HG02623 (cell line): ENCODE measurements around the gene PTGDR2.

Experiments used
- ATAC-seq: cut with Tn5 transposase; IDR thresholded peaks from one replicate; pipeline ENCODE4 v1.9.1; 2021; ENCODE audit warnings: moderate library complexity; ENCODE audit not compliant: unreplicated experiment

PTGDR2 gene

GRCh38 chr11:60874421-60875365 is 18.9 kb upstream of the PTGDR2 start:
- ATAC-seq = no peak

GRCh38 chr11:60873533-60873932 is 17.8 kb upstream of the PTGDR2 start:
- ATAC-seq = no peak

GRCh38 chr11:60872961-60873524 is 17.3 kb upstream of the PTGDR2 start:
- ATAC-seq = no peak

GRCh38 chr11:60872124-60872960 is 16.6 kb upstream of the PTGDR2 start:
- ATAC-seq = no peak

- no peak for ATAC-seq
Observed at GRCh38 chr11:60871378-60872061, 15.8 kb upstream of the PTGDR2 start.

GRCh38 chr11:60870733-60871377 is 15.1 kb upstream of the PTGDR2 start:
- no peak for ATAC-seq

GRCh38 chr11:60870276-60870675 is 14.5 kb upstream of the PTGDR2 start:
- no peak for ATAC-seq

GRCh38 chr11:60869451-60869825 is 13.7 kb upstream of the PTGDR2 start:
- no peak for ATAC-seq

GRCh38 chr11:60868682-60869450 is 13.1 kb upstream of the PTGDR2 start:
- ATAC-seq = no peak

- ATAC-seq = no peak
Observed at GRCh38 chr11:60867871-60868681, 12.3 kb upstream of the PTGDR2 start.

GRCh38 chr11:60866911-60867870 is 11.4 kb upstream of the PTGDR2 start, which contains the start of gene ZP1:
TSS of gene ZP1 (plus strand) at chr11:60867542. CDS start at chr11:60867562, 20 bp downstream.
- no peak for ATAC-seq

GRCh38 chr11:60864856-60865513 is 9.2 kb upstream of the PTGDR2 start:
- ATAC-seq = no peak

GRCh38 chr11:60863550-60864521 is 8.1 kb upstream of the PTGDR2 start:
- no peak for ATAC-seq

GRCh38 chr11:60862171-60862570 is 6.4 kb upstream of the PTGDR2 start:
- ATAC-seq = no peak

GRCh38 chr11:60860943-60861342 is 5.2 kb upstream of the PTGDR2 start:
- ATAC-seq = no peak
